ENCODE results near the gene OVCA2.

Gene OVCA2

GRCh38 chr17:2060385-2060658, 18.5 kb downstream of the OVCA2 start:
- Histone ChIP-seq H3K9ac (ENCODE audit: low read length) (no peak overlapping the region), H3K4me3 (ENCODE audit: low read depth, low read length, poor library complexity, severe bottlenecking) (no peak overlapping the region), H3K27ac (ENCODE audit: low read depth, low read length, poor library complexity, severe bottlenecking) (no peak overlapping the region), H4K20me1 (ENCODE audit: insufficient read depth, low read length) (no peaks in the 10 kb centered on the region), H3K4me2 (ENCODE audit: low read length) (no peak overlapping the region), H3K9me2 (ENCODE audit: low read depth, low read length) (no peaks in the 10 kb centered on the region), H3K4me1 (ENCODE audit: insufficient read depth, low read length, severe bottlenecking) (peaks cover 45% of the 10 kb centered on the region), H2AFZ (ENCODE audit: low read length) (no peak overlapping the region), H3K79me2 (ENCODE audit: insufficient read depth, low read length) (no peaks in the 10 kb centered on the region), H3K27me3 (ENCODE audit: insufficient read depth, low read length) (no peaks in the 10 kb centered on the region), H3F3A (ENCODE audit: insufficient read depth, low read length) (no peaks in the 10 kb centered on the region), H3K36me3 (ENCODE audit: insufficient read depth, low read length) (peaks cover 21% of the 10 kb centered on the region; the same call in 1 of the 2 replicates), H3K9me3 (ENCODE audit: low read length) (no peaks in the 10 kb centered on the region)
- TF ChIP-seq, protein P1, sequence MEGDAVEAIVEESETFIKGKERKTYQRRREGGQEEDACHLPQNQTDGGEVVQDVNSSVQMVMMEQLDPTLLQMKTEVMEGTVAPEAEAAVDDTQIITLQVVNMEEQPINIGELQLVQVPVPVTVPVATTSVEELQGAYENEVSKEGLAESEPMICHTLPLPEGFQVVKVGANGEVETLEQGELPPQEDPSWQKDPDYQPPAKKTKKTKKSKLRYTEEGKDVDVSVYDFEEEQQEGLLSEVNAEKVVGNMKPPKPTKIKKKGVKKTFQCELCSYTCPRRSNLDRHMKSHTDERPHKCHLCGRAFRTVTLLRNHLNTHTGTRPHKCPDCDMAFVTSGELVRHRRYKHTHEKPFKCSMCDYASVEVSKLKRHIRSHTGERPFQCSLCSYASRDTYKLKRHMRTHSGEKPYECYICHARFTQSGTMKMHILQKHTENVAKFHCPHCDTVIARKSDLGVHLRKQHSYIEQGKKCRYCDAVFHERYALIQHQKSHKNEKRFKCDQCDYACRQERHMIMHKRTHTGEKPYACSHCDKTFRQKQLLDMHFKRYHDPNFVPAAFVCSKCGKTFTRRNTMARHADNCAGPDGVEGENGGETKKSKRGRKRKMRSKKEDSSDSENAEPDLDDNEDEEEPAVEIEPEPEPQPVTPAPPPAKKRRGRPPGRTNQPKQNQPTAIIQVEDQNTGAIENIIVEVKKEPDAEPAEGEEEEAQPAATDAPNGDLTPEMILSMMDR (IDR thresholded peaks at IDR 0.05; ENCODE audit: low read length) = no peak
- no peak for TF ChIP-seq EZH2 (IDR thresholded peaks at IDR 0.05; ENCODE audit: borderline replicate concordance, low read length)

DNA sequence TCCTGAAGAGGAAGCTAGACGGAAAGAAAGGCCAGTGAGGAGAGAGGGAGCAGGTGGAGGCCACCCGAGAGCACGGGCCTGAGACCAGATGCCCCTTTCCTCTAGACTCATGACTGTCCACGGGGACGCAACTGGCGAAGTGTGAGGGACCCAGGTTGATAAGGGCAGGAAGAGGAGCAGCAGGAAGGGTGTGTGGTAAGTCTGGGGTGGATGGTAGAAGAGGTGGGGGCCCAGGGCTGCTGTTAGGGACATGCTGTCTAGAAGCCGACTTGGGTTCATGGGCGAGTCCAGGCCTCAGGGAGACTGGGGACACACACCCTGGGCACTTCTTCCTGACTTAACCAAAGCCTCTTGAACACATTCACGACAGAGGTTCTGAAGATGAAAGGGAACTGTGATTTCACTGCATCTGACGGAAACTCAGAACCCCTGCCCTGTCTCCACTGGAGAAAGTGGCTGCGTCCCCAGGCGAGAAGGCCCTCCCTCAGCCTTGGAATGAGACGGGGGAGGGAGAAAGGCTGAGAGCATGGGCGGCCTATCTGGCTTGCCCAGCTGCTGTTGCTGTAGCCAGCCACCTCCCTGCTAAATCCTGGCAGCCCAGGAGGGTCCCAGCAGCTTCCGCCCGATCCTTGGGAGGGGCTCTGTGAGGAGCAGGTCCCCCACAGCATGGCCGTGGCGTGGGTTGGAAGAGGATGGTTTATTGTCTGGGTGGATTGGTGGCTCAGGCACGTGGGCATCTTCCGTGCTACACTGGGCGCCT, 19.0 kb downstream of the OVCA2 start:
- no peak overlapping the region for H3K4me3 ChIP-seq (ENCODE audit: low read depth, low read length, poor library complexity, severe bottlenecking)
- H3K79me2 ChIP-seq (ENCODE audit: insufficient read depth, low read length) = no peaks in the 10 kb centered on the region
- H3K4me1 ChIP-seq (ENCODE audit: insufficient read depth, low read length, severe bottlenecking) = peaks cover 41% of the 10 kb centered on the region
- H2AFZ ChIP-seq (ENCODE audit: low read length) = no peak overlapping the region
- H3K27me3 ChIP-seq (ENCODE audit: insufficient read depth, low read length) = no peaks in the 10 kb centered on the region
- no peak overlapping the region for H3K4me2 ChIP-seq (ENCODE audit: low read length)
- H4K20me1 ChIP-seq (ENCODE audit: insufficient read depth, low read length) = no peaks in the 10 kb centered on the region
- no peak overlapping the region for H3K9ac ChIP-seq (ENCODE audit: low read length)
- H3K9me3 ChIP-seq (ENCODE audit: low read length) = no peaks in the 10 kb centered on the region
- peaks cover 21% of the 10 kb centered on the region; the same call in 1 of the 2 replicates for H3K36me3 ChIP-seq (ENCODE audit: insufficient read depth, low read length)
- H3K9me2 ChIP-seq (ENCODE audit: low read depth, low read length) = no peaks in the 10 kb centered on the region
- no peak overlapping the region for H3K27ac ChIP-seq (ENCODE audit: low read depth, low read length, poor library complexity, severe bottlenecking)
- H3F3A ChIP-seq (ENCODE audit: insufficient read depth, low read length) = no peaks in the 10 kb centered on the region
- no peak for TF ChIP-seq EZH2 (IDR thresholded peaks at IDR 0.05; ENCODE audit: borderline replicate concordance, low read length)
- TF ChIP-seq, protein P1 (IDR thresholded peaks at IDR 0.05; ENCODE audit: low read length) = no peak

GRCh38 chr17:2061441-2061958, 19.7 kb downstream of the OVCA2 start:
- H3K9ac ChIP-seq (ENCODE audit: low read length) = no peak overlapping the region
- H3K27ac ChIP-seq (ENCODE audit: low read depth, low read length, poor library complexity, severe bottlenecking) = no peak overlapping the region

More at GRCh38 chr17:2061441-2061958, 19.7 kb downstream of the OVCA2 start:
- H3K27me3 ChIP-seq (ENCODE audit: insufficient read depth, low read length) = no peaks in the 10 kb centered on the region
- H3K9me2 ChIP-seq (ENCODE audit: low read depth, low read length) = no peaks in the 10 kb centered on the region
- H4K20me1 ChIP-seq (ENCODE audit: insufficient read depth, low read length) = no peaks in the 10 kb centered on the region
- H3K4me2 ChIP-seq (ENCODE audit: low read length) = no peak overlapping the region
- peaks cover 21% of the 10 kb centered on the region; the same call in 1 of the 2 replicates for H3K36me3 ChIP-seq (ENCODE audit: insufficient read depth, low read length)
- TF ChIP-seq, protein P1 (IDR thresholded peaks at IDR 0.05; ENCODE audit: low read length) = no peak
- no peak for TF ChIP-seq EZH2 (IDR thresholded peaks at IDR 0.05; ENCODE audit: borderline replicate concordance, low read length)
- no peaks in the 10 kb centered on the region for H3F3A ChIP-seq (ENCODE audit: insufficient read depth, low read length)
- H3K79me2 ChIP-seq (ENCODE audit: insufficient read depth, low read length) = no peaks in the 10 kb centered on the region
- H3K4me3 ChIP-seq (ENCODE audit: low read depth, low read length, poor library complexity, severe bottlenecking) = no peak overlapping the region
- peaks cover 36% of the 10 kb centered on the region for H3K4me1 ChIP-seq (ENCODE audit: insufficient read depth, low read length, severe bottlenecking)
- no peaks in the 10 kb centered on the region for H3K9me3 ChIP-seq (ENCODE audit: low read length)
- no peak overlapping the region for H2AFZ ChIP-seq (ENCODE audit: low read length)

All from OCI-LY1 (cell line).